GM19099 (cell line): Measurements from ENCODE around the gene RGS6.

Source experiments
- POLR2A ChIP-seq: IDR thresholded peaks from 3 replicates; pipeline ENCODE4 v1.6.1; 2011; ENCODE audit warnings: low read depth; ENCODE audit not compliant: insufficient read length; ENCODE audit errors: extremely low read depth

RGS6 gene

GRCh38 chr14:72578514-72578913 is 646.3 kb downstream of the RGS6 start:
- no peak for TF ChIP-seq POLR2A

- no peak for TF ChIP-seq POLR2A
Measured at GRCh38 chr14:72582582-72582981, 650.4 kb downstream of the RGS6 start.

GRCh38 chr14:72583316-72584272 is 651.4 kb downstream of the RGS6 start:
- TF ChIP-seq POLR2A = no peak

GRCh38 chr14:72588521-72588920 is 656.3 kb downstream of the RGS6 start:
- no peak for TF ChIP-seq POLR2A

- no peak for TF ChIP-seq POLR2A
Measured at GRCh38 chr14:72589652-72590051, 657.4 kb downstream of the RGS6 start.

GRCh38 chr14:72590577-72590976 is 658.3 kb downstream of the RGS6 start:
- no peak for TF ChIP-seq POLR2A

GRCh38 chr14:72591391-72591790 is 659.2 kb downstream of the RGS6 start:
- no peak for TF ChIP-seq POLR2A

GRCh38 chr14:72594099-72594901 is 662.1 kb downstream of the RGS6 start:
- TF ChIP-seq POLR2A = no peak

GRCh38 chr14:72595152-72595862 is 663.1 kb downstream of the RGS6 start:
- no peak for TF ChIP-seq POLR2A

GRCh38 chr14:72597252-72598233 is 665.3 kb downstream of the RGS6 start:
- no peak for TF ChIP-seq POLR2A

GRCh38 chr14:72598306-72598705 is 666.1 kb downstream of the RGS6 start:
- no peak for TF ChIP-seq POLR2A

GRCh38 chr14:72599579-72600470 is 667.6 kb downstream of the RGS6 start:
- no peak for TF ChIP-seq POLR2A
